Mesothelial cell of epicardium (in vitro differentiated cells): ENCODE data around the gene ACOT8. TPM values are rescaled to one million over a fixed set of nuclear protein-coding genes. Genes with fewer than 3 reads are reported as not detected.

ENCODE experiments used
- DNase-seq, 2 experiments: peaks; one replicate each; pipeline ENCODE4 v3.0.0; 2021; ENCODE audit warnings: low spot score in 2 of 2; ENCODE audit not compliant: unreplicated experiment in 2 of 2
- H3K27ac Mint-ChIP-seq: 2 replicates; pipeline ENCODE4 v1.8.0; 2021; ENCODE audit warnings: mixed read lengths
- H3K27me3 Mint-ChIP-seq: 2 replicates; pipeline ENCODE4 v1.8.0; 2021; ENCODE audit warnings: low read depth, mixed read lengths
- H3K36me3 Mint-ChIP-seq: 2 replicates; pipeline ENCODE4 v1.8.0; 2021; ENCODE audit warnings: mixed read lengths
- H3K4me1 Mint-ChIP-seq: 2 replicates; pipeline ENCODE4 v1.8.0; 2021; ENCODE audit warnings: mixed read lengths
- H3K4me3 Mint-ChIP-seq: 2 replicates; pipeline ENCODE4 v1.8.0; 2021; ENCODE audit warnings: mild to moderate bottlenecking, moderate library complexity, mixed read lengths
- H3K9me3 Mint-ChIP-seq: 2 replicates; pipeline ENCODE4 v1.8.0; 2021; ENCODE audit warnings: mixed read lengths
- CTCF ChIP-seq: fragments of 200-600 bp; sonication (generic); IDR thresholded peaks from one replicate; pipeline ENCODE4 v1.5.0; 2021; ENCODE audit warnings: antibody characterized with exemption; ENCODE audit not compliant: unreplicated experiment
- total RNA-seq: library from RNA; stranded (reverse); gene quantifications from 3 replicates; pipeline ENCODE4 v1.2.1, GENCODE V29; 2021

Gene ACOT8
- total RNA-seq, 1 donor from 2014 or later: 20.6 TPM

- no peak for DNase-seq
- TF ChIP-seq CTCF: no peak
- H3K36me3 Mint-ChIP-seq: peaks cover 12% of the 10 kb centered on the region
- no peaks in the 10 kb centered on the region for H3K27me3 Mint-ChIP-seq
- no peaks in the 10 kb centered on the region for H3K4me1 Mint-ChIP-seq
- H3K9me3 Mint-ChIP-seq: no peaks in the 10 kb centered on the region
- no peak overlapping the region for H3K4me3 Mint-ChIP-seq
- no peak overlapping the region for H3K27ac Mint-ChIP-seq
Observed at GRCh38 chr20:45899046-45899835, 42.0 kb upstream of the ACOT8 start.

GRCh38 chr20:45898285-45898684 is 41.1 kb upstream of the ACOT8 start:
- TF ChIP-seq CTCF: no peak
- H3K4me1 Mint-ChIP-seq: no peaks in the 10 kb centered on the region
- DNase-seq: no peak
- no peaks in the 10 kb centered on the region for H3K9me3 Mint-ChIP-seq
- no peak overlapping the region for H3K27ac Mint-ChIP-seq
- H3K27me3 Mint-ChIP-seq: no peaks in the 10 kb centered on the region
- H3K36me3 Mint-ChIP-seq: peaks cover 10% of the 10 kb centered on the region
- H3K4me3 Mint-ChIP-seq: no peak overlapping the region

- no peaks in the 10 kb centered on the region for H3K27me3 Mint-ChIP-seq
- no peaks in the 10 kb centered on the region for H3K9me3 Mint-ChIP-seq
- peaks cover 10% of the 10 kb centered on the region for H3K36me3 Mint-ChIP-seq
- H3K4me1 Mint-ChIP-seq: no peaks in the 10 kb centered on the region
- H3K4me3 Mint-ChIP-seq: no peak overlapping the region
- no peak for DNase-seq
- TF ChIP-seq CTCF: no peak
- H3K27ac Mint-ChIP-seq: no peak overlapping the region
Observed at GRCh38 chr20:45897692-45898091, 40.5 kb upstream of the ACOT8 start.

GRCh38 chr20:45897289-45897688 is 40.1 kb upstream of the ACOT8 start:
- Mint-ChIP-seq H3K27ac (no peak overlapping the region), H3K36me3 (peaks cover 10% of the 10 kb centered on the region), H3K27me3 (no peaks in the 10 kb centered on the region), H3K9me3 (no peaks in the 10 kb centered on the region), H3K4me3 (no peak overlapping the region), H3K4me1 (peaks cover 4% of the 10 kb centered on the region)
- no peak for TF ChIP-seq CTCF
- DNase-seq: no peak

GRCh38 chr20:45896641-45897161 is 39.5 kb upstream of the ACOT8 start:
- H3K27ac Mint-ChIP-seq: no peak overlapping the region
- no peak for DNase-seq
- H3K27me3 Mint-ChIP-seq: no peaks in the 10 kb centered on the region
- H3K36me3 Mint-ChIP-seq: peaks cover 10% of the 10 kb centered on the region
- no peak for TF ChIP-seq CTCF
- no peak overlapping the region for H3K4me3 Mint-ChIP-seq
- no peaks in the 10 kb centered on the region for H3K9me3 Mint-ChIP-seq
- peaks cover 7% of the 10 kb centered on the region for H3K4me1 Mint-ChIP-seq
